NCI-H1048 (cell line): ENCODE measurements around the gene POLR2C.
A peak's percentile ranks its signal among the peaks of the same experiment; 100 is the strongest.
"Not testable (repeated sequence)": the region's sequence is repeated elsewhere in the genome, so short reads cannot be mapped to it uniquely, and the experiment has no call there.

Source experiments
- DNase-seq: peaks from one replicate; lab custom pipeline; 2025; lab: John Stamatoyannopoulos, UW

The POLR2C gene

DNA sequence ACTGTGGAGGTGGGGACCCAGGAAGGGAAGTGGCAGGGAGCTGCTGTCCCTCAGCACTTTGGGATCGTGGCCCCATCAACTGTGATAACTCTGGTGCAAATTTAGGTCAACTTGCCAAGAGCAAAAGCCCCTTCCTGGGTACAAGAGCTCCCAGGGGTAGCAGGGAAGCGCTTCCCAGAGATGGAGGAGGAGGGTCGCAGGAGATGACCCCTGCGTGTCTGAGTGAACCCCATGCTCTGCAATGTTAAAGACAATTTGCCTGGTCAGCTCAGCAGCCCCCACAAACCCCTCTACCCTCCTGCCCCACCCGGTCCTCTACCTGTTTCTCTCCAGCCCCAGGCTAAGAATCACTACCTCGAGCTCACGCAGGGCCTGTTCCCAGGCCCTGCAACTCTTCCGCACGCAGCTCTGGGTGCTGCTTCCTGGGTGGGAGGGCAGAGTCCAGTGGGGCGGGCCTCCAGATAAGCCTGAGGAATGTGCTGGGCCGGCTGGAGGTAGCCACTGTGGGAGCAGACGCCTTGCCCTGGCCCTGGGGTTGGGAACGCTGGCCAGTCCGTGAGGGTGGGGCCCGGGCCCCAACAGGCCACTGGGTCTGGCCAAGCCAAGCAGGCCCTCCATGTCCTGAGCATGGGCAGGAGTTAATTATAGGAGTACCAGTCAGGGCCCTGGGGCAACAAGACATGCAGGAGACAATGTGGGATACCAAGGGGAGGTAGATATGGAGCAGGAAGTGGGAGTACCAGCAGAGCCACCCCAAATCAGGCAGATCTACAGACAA lies 17.7 kb downstream of the POLR2C start:
- no peak for DNase-seq

DNA sequence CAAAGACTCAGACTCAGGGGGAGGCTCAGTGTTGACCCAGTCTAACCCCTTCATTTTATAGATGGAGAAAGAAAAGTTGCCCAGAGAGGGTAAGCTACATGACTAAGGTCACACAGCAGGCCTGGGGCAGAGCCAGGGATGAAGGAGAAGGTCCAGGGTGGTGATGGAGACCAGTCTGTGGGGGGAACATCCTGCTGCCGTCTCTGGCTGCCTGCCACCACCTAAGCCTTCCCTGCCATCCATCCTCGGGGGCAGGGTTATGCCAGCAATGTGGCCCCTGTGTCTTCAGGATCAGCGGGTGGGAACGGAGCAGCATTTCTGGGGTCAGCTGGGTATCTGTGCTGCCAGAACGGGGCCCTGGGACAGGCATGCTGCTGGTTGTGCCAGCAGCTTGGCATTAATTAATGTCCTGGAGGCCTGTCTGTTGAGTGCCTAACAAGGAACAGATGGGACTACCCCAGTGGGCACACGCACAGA lies 18.3 kb downstream of the POLR2C start:
- no peak for DNase-seq

DNA sequence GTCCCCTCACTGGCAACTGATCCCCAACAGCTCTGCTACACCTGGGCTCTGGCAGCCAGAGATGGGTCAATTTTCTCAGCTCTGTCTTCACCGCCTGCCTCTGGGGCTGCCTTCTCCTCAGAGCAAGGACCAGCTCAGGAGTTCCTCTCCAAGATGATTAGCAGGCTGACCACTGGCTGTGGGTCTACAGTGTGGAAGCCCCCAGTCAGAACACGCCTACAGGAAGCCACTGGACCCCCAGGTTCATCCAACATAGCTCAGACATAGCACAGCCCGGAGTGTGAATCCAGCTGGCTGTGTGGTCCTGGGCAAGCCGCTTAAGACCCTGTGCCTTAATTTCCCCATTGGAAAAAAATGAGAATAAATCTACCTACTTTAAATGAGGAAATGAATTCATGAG lies 18.9 kb downstream of the POLR2C start:
- no peak for DNase-seq

DNA sequence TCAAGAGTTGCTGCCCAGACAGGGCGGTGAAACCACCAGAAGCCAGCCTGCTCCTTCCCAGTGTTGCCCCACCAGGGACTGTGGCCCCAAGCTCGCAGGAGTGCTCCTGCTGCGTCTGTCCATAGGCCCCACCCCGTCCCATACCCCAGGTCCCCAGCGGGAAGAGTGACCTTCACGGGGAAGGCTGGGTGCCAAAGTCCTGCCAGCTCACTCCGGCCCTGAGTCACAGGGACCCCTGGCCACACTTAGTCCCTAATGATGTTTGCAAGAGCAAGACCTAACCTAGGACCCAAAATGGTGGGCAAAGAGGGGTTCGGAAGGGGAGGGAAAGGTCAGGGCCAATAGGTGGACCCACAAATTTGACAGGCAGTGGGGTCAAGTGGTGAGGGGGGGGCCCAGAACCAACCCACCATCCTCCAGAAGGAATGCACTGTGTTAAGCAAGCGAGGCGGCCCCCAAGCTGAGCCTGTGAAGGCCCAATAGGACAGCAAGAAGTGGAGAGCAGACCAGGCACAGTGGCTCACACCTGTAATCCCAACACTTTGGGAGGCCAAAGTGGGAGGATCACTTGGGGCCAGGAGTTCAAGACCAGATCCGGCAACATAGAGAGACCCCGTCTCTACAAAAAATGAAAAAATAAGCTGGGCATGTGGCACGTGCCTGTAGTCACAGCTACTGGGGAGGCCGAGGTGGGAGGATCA lies 20.5 kb downstream of the POLR2C start:
- DNase-seq: no peak

DNA sequence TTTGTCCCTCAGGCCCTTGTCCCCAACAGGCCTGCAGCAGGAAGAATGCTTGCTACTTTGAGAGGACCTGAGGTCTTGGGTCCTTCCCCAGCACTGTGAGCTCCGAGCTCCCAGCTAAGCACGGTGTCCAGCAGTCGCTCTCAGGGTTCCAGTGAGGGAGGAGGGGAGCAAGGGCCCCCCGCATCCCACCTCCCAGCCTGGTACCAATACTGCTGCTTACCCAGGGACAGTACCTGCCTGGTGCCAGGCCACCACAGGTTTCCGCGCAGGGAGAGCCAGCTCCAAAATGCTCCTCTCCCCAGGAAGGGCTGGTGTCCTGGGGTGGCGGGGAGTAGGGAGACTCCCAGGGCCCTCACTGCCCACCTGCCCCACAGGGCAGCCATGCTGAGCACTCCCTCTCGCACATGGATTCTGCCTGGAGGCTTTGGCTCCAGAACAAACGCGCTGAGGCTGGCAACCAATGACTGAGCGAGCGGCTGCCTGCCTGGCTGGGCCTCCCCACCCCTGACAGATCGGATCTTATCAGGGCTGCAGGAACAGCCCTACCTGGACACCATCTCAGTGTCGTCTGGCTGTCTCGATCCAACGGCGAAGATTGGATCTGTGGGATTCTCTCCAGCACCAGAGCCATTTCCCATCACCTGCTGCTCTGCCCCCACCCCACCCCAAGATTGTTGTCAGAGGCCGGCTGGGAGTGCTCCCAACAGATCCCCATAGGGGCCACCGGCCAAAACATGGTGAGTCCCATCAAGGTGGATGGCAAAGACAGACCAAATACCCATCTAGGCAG lies 21.4 kb downstream of the POLR2C start:
- DNase-seq: no peak

DNA sequence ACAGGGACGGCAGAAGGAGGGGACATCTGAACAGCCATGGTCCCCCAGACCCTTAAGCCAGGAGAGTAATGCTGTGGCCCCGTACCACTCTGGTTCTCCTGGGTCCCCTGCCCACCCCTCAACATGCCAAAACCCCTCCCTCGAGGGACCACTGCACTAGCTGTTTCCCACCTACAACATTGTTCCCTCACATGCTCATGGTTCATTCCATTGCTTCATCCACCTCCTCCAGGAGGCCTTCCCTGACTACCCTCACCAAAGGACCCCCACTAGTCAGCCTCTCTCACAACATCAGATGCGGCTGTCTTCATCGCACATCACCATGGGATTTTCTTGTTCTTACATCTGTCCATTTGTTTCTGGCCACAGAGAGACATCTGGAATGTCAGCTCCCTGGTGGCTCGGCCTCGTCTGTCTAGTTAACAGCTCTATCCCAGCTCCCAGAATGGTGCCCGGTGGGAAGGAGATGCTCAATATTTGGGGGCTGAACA lies 22.1 kb downstream of the POLR2C start:
- DNase-seq: no peak

DNA sequence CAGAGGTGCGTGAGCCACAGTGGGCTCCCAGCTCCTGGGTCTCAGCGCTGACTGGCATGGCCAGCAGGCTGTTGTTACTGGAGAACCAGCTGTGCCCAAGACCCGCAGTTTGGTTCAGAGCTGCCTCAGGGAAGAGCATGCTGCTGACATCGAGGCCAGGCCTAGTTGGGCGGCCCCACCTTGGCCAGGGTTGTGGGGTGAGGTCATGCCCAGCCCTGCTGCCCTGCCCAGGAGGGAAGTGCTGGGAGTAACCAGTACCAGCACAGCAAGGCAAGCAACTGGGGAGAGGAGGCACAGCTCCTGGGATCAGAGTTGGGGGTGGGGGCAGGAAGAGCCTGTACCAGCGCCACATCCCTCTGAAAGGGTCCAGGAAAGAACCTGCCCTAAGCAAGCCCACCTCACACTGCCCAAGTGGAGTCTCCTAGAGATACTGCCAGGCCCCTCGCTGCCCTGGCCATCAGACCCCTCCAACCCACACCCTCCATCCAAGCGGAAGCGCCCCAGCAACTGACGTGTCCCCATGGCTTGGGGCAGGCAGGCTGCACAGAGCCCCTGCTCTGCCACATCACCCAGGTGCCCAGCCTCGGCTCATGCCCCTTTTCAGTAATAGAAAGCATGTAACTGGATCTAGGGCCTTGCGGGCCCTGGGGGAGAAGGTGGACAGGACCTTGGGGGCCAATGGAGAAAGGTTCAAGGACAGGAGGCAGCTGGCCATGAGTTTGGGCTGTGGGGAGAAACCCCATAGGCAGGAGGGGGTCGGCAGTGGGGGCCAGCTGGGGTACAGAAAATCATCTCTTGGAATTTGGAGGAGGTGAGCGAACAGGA lies 22.8 kb downstream of the POLR2C start:
- no peak for DNase-seq

DNA sequence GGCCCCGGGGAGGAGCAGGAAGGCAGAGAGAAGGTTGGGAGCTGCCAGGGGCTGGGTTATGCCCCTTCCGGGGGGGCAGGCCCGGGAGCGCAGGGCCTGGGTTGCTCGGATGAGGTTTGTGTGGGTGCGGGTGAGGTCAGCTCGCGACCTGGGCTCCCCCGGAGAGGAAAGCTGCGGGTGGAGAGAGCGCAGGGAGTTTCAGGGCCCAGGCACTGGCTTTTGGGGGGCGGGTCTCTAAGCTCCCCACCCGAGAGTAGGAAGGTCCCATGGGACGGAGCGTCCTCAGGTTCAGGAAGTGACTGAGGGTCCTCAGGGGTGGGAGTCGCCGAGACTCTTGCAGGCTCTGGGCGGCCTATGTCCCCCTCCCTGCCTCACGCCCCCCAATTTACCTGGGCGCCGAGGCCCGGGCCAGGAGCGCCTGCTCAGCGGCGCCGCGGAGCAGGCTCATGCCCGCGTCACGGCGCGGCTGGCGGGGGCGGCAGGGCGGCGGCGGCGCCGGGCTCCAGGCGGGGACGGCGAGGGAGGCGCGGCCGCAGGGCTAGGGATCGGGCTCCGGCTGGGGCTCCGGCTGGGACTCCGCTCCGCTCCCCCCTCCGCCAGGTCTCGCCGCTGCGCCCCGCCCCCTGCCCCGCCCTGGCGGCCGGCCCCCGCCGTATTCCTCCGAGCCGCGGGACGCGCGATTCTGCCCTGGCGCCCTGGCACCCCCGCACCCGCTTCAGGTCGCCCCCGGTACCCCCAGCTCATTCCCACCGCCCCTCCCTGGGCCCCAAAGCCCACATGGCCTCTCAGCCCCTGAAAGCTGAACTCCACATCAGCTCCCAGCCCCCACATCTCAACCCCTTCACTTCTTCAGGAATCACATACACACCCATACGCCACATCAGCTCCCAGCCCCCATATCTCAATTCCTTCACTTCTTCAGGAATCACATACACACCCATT lies 23.7 kb downstream of the POLR2C start, which contains the start of gene DOK4:
TSS of gene DOK4 (minus strand) at position 578 of the 942 bp plus-strand sequence. CDS start 6,986 bp downstream, outside the sequence.
- peak; percentile 2 for DNase-seq

DNA sequence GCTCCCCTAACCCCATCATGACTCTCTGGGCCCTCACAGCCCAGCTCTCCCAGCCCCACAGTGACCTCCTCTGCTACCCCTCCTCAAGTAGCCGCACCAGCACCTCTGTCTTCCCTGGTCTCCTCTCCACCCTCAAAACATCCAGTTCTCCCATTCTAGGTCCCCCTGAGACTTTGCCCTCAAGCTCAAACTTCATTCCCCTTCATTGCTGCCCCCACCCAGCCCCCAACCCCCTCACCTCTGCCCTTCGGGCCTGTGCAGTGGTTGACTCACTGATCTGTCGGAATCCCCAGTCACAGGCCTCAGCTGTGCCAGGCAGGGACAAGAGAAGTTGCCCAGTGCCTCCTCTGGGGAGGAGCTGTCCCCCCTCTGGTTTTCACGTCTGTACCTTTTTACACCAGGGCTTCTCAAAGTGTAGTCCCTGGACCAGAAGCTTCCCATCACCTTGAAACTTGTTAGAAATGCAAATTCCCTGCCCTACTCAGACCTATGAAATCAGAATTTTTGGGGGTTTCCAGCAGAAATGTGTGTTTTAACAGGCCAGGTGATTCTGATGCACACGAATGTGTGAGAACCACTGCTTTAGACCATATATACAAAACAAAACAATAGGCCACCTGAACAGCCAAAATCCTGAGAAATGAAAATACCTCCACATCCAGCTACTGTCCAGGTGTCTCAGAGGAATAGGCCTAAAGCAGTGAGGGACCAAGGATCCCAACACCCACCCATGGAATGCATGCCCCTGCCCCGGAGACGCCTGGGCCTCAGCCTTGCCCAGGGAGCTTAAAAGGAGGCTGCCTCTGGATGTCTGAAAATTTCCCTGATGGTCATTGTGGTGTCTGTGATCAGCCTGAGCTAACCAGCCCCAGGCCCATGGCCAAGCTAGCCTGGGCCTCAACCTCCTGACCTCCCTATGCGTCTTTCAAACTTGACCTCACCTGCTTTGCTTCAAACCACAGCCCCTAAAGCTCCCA lies 24.7 kb downstream of the POLR2C start:
- no peak for DNase-seq

DNA sequence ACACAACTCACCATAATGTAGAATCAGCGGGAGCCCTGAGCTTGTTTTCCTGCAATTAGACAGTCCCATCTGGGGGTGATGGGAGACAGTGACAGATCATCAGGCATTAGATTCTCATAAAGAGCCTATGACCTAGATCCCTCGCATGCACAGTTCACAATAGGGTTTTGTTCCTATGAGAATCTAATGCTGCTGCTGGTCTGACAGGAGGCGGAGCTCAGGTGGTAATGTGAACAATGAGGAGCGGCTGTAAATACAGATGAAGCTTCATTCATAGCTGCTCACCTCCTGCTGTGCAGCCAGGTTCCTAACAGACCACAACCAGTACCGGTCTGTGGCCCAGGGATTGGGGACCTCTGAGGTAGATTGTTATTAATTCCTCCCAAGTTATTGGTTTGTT lies 26.8 kb downstream of the POLR2C start:
- DNase-seq: no peak

DNA sequence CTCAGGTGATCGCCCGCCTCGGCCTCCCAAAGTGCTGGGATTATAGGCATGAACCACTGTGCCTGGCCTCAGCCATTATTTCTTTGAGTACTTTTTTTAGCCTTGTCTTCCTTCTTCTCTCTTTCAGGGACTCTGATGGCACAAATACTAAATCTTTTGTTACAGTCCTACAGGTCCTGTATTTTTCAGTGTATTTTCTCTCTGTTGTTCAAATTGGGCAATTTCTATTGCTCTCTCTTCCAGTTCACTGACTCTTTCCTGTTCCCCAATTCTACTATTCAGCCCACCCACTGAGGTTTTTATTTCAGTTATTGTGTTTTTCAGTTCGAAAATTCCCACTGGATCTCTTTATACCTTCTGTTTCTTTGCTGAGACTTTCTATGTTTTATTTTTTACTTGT lies 31.3 kb downstream of the POLR2C start:
- DNase-seq: no peak

DNA sequence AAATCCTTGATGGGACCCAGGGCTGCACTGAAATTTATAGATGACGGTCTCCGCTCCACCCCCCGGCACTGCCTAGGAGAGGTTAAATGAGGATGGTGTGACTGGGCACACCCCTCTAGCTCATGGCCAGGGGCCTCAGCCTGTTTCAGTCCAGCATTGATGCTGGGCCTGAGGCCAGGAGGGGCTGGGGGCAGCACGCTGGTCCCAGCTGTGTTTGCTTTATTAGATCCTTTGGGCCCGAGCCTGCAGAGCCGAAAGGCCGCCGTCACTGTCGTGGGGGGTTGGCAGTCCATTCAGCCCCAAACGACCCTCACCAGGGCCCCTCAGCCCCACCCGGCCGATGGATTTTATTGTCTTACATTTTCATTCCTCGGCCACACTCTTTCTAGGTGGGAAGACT lies 34.6 kb downstream of the POLR2C start:
- no peak for DNase-seq

DNA sequence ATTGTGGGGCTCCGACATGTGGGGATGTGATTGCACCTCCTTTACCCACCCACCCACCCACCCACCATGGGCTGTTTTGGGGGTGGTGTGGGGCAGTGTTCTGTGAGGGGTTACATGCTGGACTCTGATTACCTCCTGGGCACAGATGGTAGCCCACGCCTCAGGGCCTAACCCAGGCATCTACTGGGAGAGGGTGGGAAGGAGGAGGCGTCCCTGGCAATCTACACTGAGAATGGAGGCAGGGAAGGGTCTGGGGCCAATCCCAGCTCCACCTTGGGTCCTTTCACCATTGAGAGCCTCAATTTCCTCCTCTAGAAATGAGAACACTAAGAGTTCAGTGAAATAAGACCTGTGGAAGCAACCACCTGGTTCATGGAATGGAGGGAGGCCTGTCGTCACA lies 35.6 kb downstream of the POLR2C start:
- DNase-seq: no peak

DNA sequence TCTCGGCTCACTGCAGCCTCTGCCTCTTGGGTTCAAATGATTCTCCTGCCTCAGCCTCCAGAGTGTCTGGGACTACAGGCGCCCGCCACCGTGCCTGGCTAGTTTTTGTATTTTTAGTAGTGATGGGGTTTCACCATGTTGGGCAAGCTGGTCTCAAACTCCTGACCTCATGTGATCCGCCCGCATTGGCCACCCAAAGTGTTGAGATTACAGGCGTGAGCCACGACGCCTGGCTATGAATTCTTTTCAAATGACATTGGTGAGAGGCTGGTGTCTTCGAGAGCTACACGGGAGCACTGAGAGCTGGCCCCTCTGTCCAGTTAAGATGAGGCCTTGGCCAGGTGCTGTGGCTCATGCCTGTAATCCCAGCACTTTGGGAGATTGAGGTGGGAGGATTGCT lies 37.5 kb downstream of the POLR2C start:
- not testable (repeated sequence) for DNase-seq

DNA sequence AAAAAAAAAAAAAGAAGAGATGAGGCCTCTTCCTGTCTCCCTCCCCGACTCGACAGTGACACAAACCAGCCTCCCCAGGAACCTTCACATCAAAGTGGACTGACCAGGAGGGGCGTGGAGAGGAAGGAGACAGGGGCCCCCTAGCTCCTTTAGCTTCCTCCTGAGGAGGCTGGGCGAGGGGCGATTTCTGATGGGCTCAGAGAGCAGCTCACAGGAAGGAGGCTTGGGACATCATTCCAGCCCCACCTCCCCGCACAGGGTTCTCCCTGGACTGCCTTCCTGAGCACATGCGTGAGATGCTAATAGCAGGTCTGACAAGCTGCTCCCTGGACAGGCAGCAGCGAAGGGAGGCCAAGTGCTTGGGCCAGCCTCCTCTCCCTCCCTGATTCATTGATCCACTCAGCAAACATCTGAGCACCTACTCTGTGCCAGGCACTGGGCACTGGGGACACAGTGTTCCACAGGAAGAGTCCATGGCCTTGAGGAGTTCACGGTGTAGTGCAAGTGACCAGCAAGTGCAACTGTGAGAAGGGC lies 38.2 kb downstream of the POLR2C start:
- DNase-seq: no peak

DNA sequence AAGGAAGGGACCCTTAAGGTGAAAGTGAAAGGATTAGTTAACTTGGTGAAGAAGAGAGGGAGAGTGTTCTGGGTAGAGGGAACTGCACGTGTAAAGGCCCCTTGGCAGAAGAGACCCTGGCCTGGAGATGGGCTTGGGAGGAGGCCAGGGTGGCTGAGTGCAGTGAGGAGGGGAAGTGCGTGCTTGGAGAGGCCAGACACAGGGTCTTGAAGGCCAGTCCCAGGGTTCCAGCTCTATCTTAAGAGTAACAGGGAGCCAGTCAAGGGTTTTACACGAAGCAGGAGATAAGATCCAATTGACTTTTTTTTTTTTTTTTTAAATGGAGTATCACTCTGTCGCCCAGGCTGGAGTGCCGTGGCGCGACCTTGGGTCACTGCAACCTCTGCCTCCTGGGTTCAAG lies 39.0 kb downstream of the POLR2C start:
- DNase-seq: no peak

DNA sequence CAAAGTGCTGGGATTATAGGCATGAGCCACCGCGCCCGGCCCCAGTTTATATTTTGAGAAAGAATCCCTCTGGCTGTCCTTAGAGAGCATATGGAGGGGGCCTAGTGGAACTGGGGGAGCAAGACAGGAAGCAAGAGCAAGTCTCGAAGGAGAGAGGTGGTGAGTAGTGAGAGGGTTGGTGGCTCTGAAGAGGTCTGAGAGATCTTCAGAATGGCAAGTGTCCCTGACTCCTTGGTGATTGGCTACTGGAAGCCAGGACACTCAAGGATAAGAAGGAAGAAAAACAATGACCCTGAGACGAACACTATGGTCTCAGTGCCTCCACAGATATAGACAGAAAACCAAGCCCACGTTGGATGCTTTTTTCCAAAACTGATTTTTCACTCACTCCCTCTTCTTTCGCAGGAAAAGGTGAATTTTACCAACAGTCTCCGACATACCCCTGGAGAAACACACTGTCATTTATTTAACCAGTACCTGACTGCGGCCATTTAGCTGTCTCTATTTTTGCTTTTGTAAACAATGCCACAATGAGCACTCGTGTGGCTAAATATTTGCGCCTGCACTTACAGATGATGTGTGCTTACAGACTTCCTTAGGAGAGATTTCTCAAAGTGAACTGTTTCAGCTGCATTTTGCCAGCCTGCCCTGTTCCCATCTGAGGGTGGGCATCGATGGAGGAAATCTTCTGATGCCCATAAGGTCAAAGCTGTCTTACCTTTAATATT lies 39.7 kb downstream of the POLR2C start:
- DNase-seq: no peak

DNA sequence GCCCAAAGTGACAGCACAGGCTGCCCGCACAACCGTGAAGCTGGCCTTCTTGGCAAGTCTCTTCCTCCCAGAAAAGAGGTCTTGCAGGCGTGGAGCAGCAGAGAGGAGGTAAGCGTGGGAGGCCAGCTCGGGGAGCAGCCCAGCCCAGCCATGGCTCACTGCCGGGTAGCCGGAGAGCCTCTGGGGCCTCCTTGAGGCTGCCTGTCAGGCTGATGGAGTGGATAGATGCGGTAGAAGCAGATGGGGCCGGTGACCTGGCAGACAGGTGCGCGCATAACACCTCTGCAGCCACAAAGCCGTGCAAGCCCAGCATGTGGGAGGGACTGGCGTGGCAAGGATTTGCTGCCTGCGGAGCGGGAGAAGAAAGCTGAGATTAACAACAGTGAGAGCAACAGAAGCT lies 40.9 kb downstream of the POLR2C start:
- no peak for DNase-seq
